GM18873 (cell line): ENCODE data around the gene POMT1.
"Not testable (repeated sequence)": the region's sequence is repeated elsewhere in the genome, so short reads cannot be mapped to it uniquely, and the experiment has no call there.

Source experiments
- ATAC-seq: cut with Tn5 transposase; IDR thresholded peaks from one replicate; pipeline ENCODE4 v1.9.1; 2021; ENCODE audit warnings: mild to moderate bottlenecking, moderate library complexity, moderate number of reproducible peaks; ENCODE audit not compliant: unreplicated experiment, low FRiP score

Gene POMT1

GRCh38 chr9:131502781-131503625, at the start of gene POMT1:
TSS of gene POMT1 (plus strand) at chr9:131502918. CDS start at chr9:131504219, 1,301 bp downstream.
- no peak for ATAC-seq

GRCh38 chr9:131454028-131454427, 48.7 kb upstream of the POMT1 start:
- no peak for ATAC-seq

GRCh38 chr9:131455655-131456054, 47.1 kb upstream of the POMT1 start:
- ATAC-seq, result not testable (repeated sequence)

GRCh38 chr9:131457746-131458145, 45.0 kb upstream of the POMT1 start:
- no peak for ATAC-seq

- ATAC-seq, result no peak
These were observed 43.7 kb upstream of the POMT1 start for GRCh38 chr9:131459056-131459455.

GRCh38 chr9:131461166-131461565, 41.6 kb upstream of the POMT1 start:
- ATAC-seq, result no peak

GRCh38 chr9:131464354-131465000, 38.2 kb upstream of the POMT1 start:
- no peak for ATAC-seq

- no peak for ATAC-seq
These were observed 37.3 kb upstream of the POMT1 start for GRCh38 chr9:131465401-131465800.

GRCh38 chr9:131467214-131467935, 35.3 kb upstream of the POMT1 start:
- ATAC-seq, result no peak

- no peak for ATAC-seq
These were observed 34.7 kb upstream of the POMT1 start for GRCh38 chr9:131468031-131468430.

GRCh38 chr9:131469356-131469755, 33.4 kb upstream of the POMT1 start:
- no peak for ATAC-seq

GRCh38 chr9:131469951-131470350, 32.8 kb upstream of the POMT1 start:
- no peak for ATAC-seq

- no peak for ATAC-seq
These were observed 32.1 kb upstream of the POMT1 start for GRCh38 chr9:131470581-131470991.

GRCh38 chr9:131472085-131472484, 30.6 kb upstream of the POMT1 start:
- ATAC-seq, result not testable (repeated sequence)

- no peak for ATAC-seq
These were observed 29.4 kb upstream of the POMT1 start for GRCh38 chr9:131473198-131473885.

- ATAC-seq, result no peak
These were observed 28.8 kb upstream of the POMT1 start for GRCh38 chr9:131473891-131474290.

- no peak for ATAC-seq
These were observed 28.0 kb upstream of the POMT1 start for GRCh38 chr9:131474711-131475110.

GRCh38 chr9:131475111-131475955, 27.4 kb upstream of the POMT1 start:
- no peak for ATAC-seq

- ATAC-seq, result no peak
These were observed 26.6 kb upstream of the POMT1 start for GRCh38 chr9:131475956-131476776.
